CD14-positive monocyte (primary cell): ENCODE results near the gene P2RY11. TPM values are rescaled to one million over a fixed set of nuclear protein-coding genes. Genes with fewer than 3 reads are reported as not detected.

Experiments
- DNase-seq, 3 donors: peaks; one replicate each; pipeline ENCODE4 v3.0.0-alpha.2; 2011 to 2022
- H2AFZ ChIP-seq: 2 replicates; pipeline ENCODE4 v1.6.0; 2012; ENCODE audit warnings: mild to moderate bottlenecking, low read depth, low read length, inconsistent platforms; ENCODE audit not compliant: insufficient read depth, poor library complexity, severe bottlenecking
- H3K27ac ChIP-seq, 2 donors: 1 replicate in 1 of 2; 2 replicates in 1 of 2; pipeline ENCODE4 v1.5.1; 2012 to 2013; ENCODE audit warnings: low read length in 2 of 2, control low read depth in 1 of 2, inconsistent platforms in 1 of 2, low read depth in 1 of 2, mild to moderate bottlenecking in 1 of 2
- H3K27me3 ChIP-seq, 2 donors: one replicate each; pipeline versions ENCODE4 v1.6.0 to v1.6.1; 2011 to 2013; ENCODE audit warnings: low read length in 2 of 2; ENCODE audit not compliant: control insufficient read depth in 2 of 2, insufficient read depth in 2 of 2
- H3K36me3 ChIP-seq, 2 donors: replicated peaks in 1 of 2; 1 replicate in 1 of 2; 2 replicates in 1 of 2; pipeline versions ENCODE4 v1.5.1 to v1.6.1; 2012 to 2013; ENCODE audit warnings: low read length in 2 of 2, control low read depth in 1 of 2, inconsistent platforms in 1 of 2, mild to moderate bottlenecking in 1 of 2; ENCODE audit not compliant: insufficient read depth in 2 of 2, control insufficient read depth in 1 of 2
- H3K4me1 ChIP-seq, 2 donors: 1 replicate in 1 of 2; 2 replicates in 1 of 2; pipeline versions ENCODE4 v1.5.1 to v1.6.1; 2012 to 2013; ENCODE audit warnings: low read length in 2 of 2, control low read depth in 1 of 2, inconsistent platforms in 1 of 2, mild to moderate bottlenecking in 1 of 2, moderate library complexity in 1 of 2; ENCODE audit not compliant: insufficient read depth in 2 of 2, control insufficient read depth in 1 of 2
- H3K4me2 ChIP-seq: replicated peaks from 2 replicates; pipeline ENCODE3; 2012; ENCODE audit warnings: low read length, moderate library complexity, mild to moderate bottlenecking; ENCODE audit not compliant: poor library complexity, severe bottlenecking; ENCODE audit errors: extremely low read depth
- H3K4me3 ChIP-seq, 3 experiments: fragments of 200-600 bp in 1 of 3; sonication (generic) in 1 of 3; replicated peaks in 1 of 3; 1 replicate in 2 of 3; 2 replicates in 1 of 3; pipeline ENCODE4 v1.5.1; 2011 to 2013; ENCODE audit warnings: low read length in 3 of 3, mild to moderate bottlenecking in 3 of 3, control low read depth in 2 of 3, low read depth in 2 of 3, inconsistent platforms in 1 of 3, moderate library complexity in 1 of 3
- H3K79me2 ChIP-seq: 2 replicates; pipeline ENCODE4 v1.6.0; 2012; ENCODE audit warnings: mild to moderate bottlenecking, control low read depth, inconsistent platforms, low read length, moderate library complexity; ENCODE audit not compliant: insufficient read depth
- H3K9ac ChIP-seq: 2 replicates; pipeline ENCODE4 v1.6.0; 2017; ENCODE audit warnings: low read length, mild to moderate bottlenecking; ENCODE audit not compliant: insufficient read depth, poor library complexity, severe bottlenecking
- H3K9me3 ChIP-seq, 2 donors: replicated peaks in 1 of 2; 1 replicate in 1 of 2; 2 replicates in 1 of 2; pipeline versions ENCODE4 v1.5.1 to v1.6.1; 2012 to 2013; ENCODE audit warnings: low read length in 2 of 2, control low read depth in 1 of 2; ENCODE audit not compliant: control insufficient read depth in 1 of 2, insufficient read depth in 1 of 2
- H4K20me1 ChIP-seq: 2 replicates; pipeline ENCODE4 v1.6.0; 2012; ENCODE audit warnings: mild to moderate bottlenecking, low read length, control low read depth, moderate library complexity; ENCODE audit not compliant: insufficient read depth
- H3K27ac Mint-ChIP-seq, 7 donors: one replicate each; pipeline ENCODE4 v1.8.0; 2020; ENCODE audit warnings: mild to moderate bottlenecking in 7 of 7, mixed read lengths in 7 of 7, moderate library complexity in 6 of 7, inconsistent platforms in 2 of 7
- H3K27me3 Mint-ChIP-seq, 3 donors: one replicate each; pipeline ENCODE4 v1.8.0; 2021 to 2022; ENCODE audit warnings: low read depth in 3 of 3, mild to moderate bottlenecking in 3 of 3, mixed read lengths in 3 of 3, moderate library complexity in 3 of 3, inconsistent platforms in 1 of 3
- H3K36me3 Mint-ChIP-seq, 2 donors: one replicate each; pipeline ENCODE4 v1.8.0; 2020; ENCODE audit warnings: mixed read lengths in 2 of 2, inconsistent platforms in 1 of 2, mild to moderate bottlenecking in 1 of 2
- H3K4me1 Mint-ChIP-seq: one replicate; pipeline ENCODE4 v1.8.0; 2020; ENCODE audit warnings: mild to moderate bottlenecking, mixed read lengths
- H3K4me3 Mint-ChIP-seq, 2 donors: one replicate each; pipeline ENCODE4 v1.8.0; 2020; ENCODE audit warnings: mild to moderate bottlenecking in 2 of 2, mixed read lengths in 2 of 2, moderate library complexity in 1 of 2
- H3K9me3 Mint-ChIP-seq, 7 donors: one replicate each; pipeline ENCODE4 v1.8.0; 2020 to 2022; ENCODE audit warnings: mixed read lengths in 7 of 7, mild to moderate bottlenecking in 6 of 7, moderate library complexity in 6 of 7, inconsistent platforms in 2 of 7
- CTCF ChIP-seq: fragments of 200-600 bp; IDR thresholded peaks from one replicate; pipeline ENCODE4 v1.8.0; 2022; ENCODE audit warnings: antibody characterized with exemption, mild to moderate bottlenecking
- WGBS: methylation state at CpG from one replicate; pipeline ENCODE4 v1.1.5; 2013; ENCODE audit warnings: missing lambda C conversion rate; ENCODE audit not compliant: insufficient coverage; 5-methylcytosine and 5-hydroxymethylcytosine counted together
- intact Hi-C, 2 donors: fragments of 100-400 bp; cut with micrococcal nuclease; formaldehyde crosslinking; loops; one replicate each; pipeline versions ENCODE4 v1.15.0 to v1.15.1; 2023
- polyA plus RNA-seq, 3 donors: library from polyadenylated mRNA; depleted of rRNA in 1 of 3; unstranded in 2 of 3; stranded (reverse) in 1 of 3; fragments of 300-500 nt in 2 of 3; fragments of >200 nt in 1 of 3; fragmentation: Illumina TruSeq in 2 of 3; gene quantifications; 1 replicate in 2 of 3; 2 replicates in 1 of 3; pipeline ENCODE4 v1.2.3, GENCODE V29; 2012 to 2021

Gene P2RY11
- polyA plus RNA-seq, 3 donors: 0.50 to 10.0 (median 0.69) TPM

GRCh38 chr19:10079031-10079453 lies 32.5 kb upstream of the P2RY11 start:
- H3K36me3 Mint-ChIP-seq: no peaks in the 10 kb centered on the region
- no peaks in the 10 kb centered on the region for H3K4me1 ChIP-seq
- 94% methylated on average over 3 of the region's 7 CpGs for WGBS

GRCh38 chr19:10083911-10084310 lies 27.6 kb upstream of the P2RY11 start:
- Histone ChIP-seq H3K4me3 (no peak overlapping the region), H2AFZ (no peak overlapping the region), H3K27me3 (no peaks in the 10 kb centered on the region), H3K79me2 (no peaks in the 10 kb centered on the region), H3K9ac (no peak overlapping the region), H3K4me2 (no peak overlapping the region), H4K20me1 (peaks cover 6% of the 10 kb centered on the region), H3K27ac (no peak overlapping the region), H3K9me3 (no peaks in the 10 kb centered on the region), H3K36me3 (peaks cover under 1% of the 10 kb centered on the region in 2 donors), H3K4me1 (peaks cover 9 to 20% of the 10 kb centered on the region in 2 donors)
- 72% methylated on average over 8 of the region's 9 CpGs for WGBS
- Mint-ChIP-seq H3K27me3 (peaks cover 7 to 15% (median 12%) of the 10 kb centered on the region in 3 donors), H3K4me1 (peaks cover 9% of the 10 kb centered on the region), H3K9me3 (peaks cover 0 to 1% (median 0%) of the 10 kb centered on the region in 7 donors), H3K36me3 (peaks cover 0 to under 1% of the 10 kb centered on the region in 2 donors), H3K27ac (no peak overlapping the region), H3K4me3 (no peak overlapping the region)
- DNase-seq: no peak
- intact Hi-C loops: no loop called here
- no peak for TF ChIP-seq CTCF

More at GRCh38 chr19:10079031-10079453, 32.5 kb upstream of the P2RY11 start:
- no peak overlapping the region for H3K9ac ChIP-seq
- peaks cover 12 to 29% (median 15%) of the 10 kb centered on the region in 3 donors for H3K27me3 Mint-ChIP-seq
- H3K9me3 ChIP-seq: peaks cover 4% of the 10 kb centered on the region in 2 donors
- H3K9me3 Mint-ChIP-seq: peaks cover 1 to 14% (median 8%) of the 10 kb centered on the region in 7 donors
- no peak overlapping the region for H3K27ac ChIP-seq
- no peak for DNase-seq
- H3K79me2 ChIP-seq: no peaks in the 10 kb centered on the region
- H3K4me3 Mint-ChIP-seq: no peak overlapping the region
- no peaks in the 10 kb centered on the region for H4K20me1 ChIP-seq
- no peak for TF ChIP-seq CTCF
- H3K4me3 ChIP-seq: no peak overlapping the region
- no peak overlapping the region for H2AFZ ChIP-seq
- no peak overlapping the region for H3K4me2 ChIP-seq
- intact Hi-C loops: no loop called here
- peaks cover 4% of the 10 kb centered on the region for H3K4me1 Mint-ChIP-seq
- no peak overlapping the region for H3K27ac Mint-ChIP-seq
- H3K27me3 ChIP-seq: no peaks in the 10 kb centered on the region
- H3K36me3 ChIP-seq: no peaks in the 10 kb centered on the region
